ENCODE results near the gene TPSD1. TPM values are rescaled to one million over a fixed set of nuclear protein-coding genes. Genes with fewer than 3 reads are reported as not detected.
"Not testable (repeated sequence)": the region's sequence is repeated elsewhere in the genome, so short reads cannot be mapped to it uniquely, and the experiment has no call there.

TPSD1 gene
- total RNA-seq, 1 experiment from 2014 or later, result not detected

DNA sequence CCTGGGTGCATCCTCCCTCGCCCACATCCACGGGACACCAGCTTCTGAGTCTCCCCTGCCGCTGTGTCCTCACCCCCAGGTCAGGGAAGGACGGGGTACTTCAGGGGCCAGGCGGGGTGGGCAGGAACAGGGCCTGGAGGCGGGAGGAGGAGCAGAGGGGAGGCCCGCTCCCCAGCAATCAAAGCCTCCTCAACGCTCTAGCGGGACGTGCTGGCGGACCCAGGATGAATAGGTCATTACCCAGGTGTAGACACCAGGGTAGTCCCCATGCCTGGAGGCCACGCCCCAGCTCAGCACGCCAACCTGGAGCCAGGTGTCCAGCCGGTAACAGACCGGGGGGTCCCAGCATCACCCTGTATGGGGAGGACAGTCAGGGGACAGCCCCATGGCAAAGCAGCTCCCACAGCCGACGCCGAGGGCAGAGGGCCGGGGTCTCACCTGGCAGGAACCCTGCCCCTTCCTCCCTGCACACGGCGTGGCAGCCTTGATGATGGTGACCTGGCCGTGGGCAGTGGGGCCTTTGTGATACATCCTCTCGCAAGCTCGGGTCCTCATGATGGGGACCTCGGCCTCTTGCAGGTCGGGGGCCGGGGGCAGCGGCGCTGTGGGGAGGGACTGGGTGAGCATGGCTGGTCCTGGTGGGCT lies 24.2 kb downstream of the TPSD1 start:
- DNase-seq (ENCODE audit: low read depth), result no peak

DNA sequence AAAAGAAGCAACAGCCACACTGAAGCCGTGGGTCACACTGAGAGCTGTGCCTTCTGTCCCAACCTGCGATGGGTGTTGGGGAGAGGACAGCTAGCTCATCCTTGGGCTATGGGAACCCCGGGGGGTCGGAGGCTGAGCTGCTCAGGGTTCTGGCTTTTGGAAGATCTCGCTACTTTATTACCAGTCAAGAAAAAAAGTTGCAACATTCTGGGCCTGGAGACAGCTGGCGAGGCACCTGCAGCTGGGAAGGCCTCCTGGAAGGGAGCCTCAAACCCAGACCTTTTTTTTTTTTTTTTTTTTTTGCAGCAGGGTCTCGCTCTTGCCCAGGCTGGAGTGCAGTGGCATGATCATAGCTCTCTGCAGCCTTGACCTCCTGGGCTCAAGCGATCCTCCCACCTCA lies 24.9 kb downstream of the TPSD1 start:
- DNase-seq (ENCODE audit: low read depth), result no peak

DNA sequence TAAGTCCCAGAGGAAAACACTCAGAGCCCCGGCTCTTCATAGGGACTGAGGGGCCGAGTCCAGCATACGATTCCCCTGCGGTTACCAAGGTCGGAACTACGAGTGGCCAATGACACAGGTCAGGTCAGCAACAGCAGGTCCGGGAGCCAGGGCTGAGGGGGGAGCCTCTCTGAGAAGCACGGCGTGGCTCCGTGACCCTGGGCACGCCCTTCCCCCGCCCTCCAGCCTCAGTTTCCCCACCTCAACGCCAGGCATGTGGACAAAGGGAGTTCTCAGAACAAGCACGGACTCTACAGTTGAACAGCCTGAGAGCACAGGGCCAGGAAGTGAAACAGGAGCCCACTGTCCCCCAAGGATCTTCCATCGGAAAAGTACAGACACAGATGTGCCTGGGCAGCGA lies 25.6 kb downstream of the TPSD1 start:
- DNase-seq (ENCODE audit: low read depth), result no peak

DNA sequence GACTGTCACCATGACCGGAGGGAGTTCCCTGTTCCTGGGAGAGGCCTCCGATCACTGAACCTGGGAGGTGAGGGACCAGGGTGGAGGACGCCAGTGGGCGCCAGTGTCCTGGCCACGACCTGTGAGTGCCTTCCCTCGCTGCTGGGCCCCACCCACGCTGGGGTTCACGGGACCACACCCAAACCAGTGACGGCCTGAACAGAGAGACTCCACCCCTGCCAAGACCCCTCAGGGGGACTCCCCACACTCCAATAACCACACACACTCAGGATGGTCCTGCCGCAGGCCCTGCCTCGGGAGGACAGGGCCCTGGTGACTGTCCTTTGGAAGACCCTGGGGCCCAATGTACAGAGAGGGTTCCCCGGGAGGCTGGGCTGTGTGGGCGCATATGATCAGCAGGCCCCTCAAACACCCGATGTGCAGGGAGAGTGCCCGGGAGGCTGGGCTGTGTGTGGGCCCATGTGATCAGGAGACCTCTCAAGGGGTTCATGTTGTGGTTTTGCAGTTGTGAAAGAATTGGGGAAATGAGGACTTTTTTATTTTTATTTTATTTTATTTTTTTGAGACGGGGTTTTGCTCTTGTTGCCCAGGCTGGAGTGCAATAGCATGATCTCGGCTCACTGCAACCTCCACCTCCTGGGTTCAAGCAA lies 26.6 kb downstream of the TPSD1 start:
- no peak for DNase-seq (ENCODE audit: low read depth)

DNA sequence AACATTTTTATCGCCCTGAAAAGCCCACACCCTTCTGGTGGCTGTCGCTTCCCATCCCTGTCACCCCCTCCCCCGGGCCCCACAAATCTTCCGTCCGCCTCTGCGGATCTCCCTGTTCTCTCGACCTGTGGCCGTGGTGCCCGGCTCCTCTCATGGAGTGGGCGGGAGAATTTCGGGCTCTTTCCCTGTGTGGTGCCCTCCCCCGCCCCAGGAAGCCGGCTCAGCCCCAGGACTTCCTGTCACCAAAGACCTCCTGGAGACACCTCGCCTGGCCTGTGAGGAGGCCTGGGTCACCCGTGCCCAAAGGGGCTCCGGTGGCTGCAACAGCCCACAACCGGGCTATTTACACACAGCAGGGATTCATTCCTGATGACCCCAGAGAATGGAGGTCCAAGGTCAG lies 27.4 kb downstream of the TPSD1 start:
- no peak for DNase-seq (ENCODE audit: low read depth)

DNA sequence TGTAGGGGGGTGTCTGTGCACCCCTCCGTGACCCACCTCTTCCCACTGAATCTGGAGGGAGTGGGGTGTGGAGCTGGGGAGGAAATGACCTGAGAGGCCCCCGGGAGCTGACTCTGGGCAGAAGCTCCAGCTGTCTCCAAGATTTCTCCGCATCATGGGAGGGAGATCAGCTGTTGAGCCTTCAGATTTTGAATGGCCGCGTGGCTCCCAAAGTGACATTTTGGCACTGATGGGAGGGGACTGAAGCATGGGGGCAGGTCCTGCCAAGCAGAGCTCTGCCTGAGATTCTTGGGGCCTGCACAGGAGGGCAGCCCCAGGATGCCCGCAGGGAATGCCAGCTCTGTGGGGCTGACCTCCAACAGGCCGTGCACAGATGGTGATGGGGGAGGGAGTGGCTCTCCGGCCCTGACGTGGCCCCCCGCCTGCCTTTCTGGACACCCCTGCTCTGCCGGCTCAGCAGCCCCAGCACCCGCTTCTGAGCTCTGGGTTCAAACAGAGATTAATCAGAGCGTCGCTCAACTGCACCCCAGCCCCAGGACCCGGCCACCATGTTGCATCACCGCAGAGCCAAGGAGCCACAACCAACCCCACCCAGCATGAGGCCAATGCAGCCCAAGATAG lies 28.2 kb downstream of the TPSD1 start:
- DNase-seq (ENCODE audit: low read depth), result no peak

DNA sequence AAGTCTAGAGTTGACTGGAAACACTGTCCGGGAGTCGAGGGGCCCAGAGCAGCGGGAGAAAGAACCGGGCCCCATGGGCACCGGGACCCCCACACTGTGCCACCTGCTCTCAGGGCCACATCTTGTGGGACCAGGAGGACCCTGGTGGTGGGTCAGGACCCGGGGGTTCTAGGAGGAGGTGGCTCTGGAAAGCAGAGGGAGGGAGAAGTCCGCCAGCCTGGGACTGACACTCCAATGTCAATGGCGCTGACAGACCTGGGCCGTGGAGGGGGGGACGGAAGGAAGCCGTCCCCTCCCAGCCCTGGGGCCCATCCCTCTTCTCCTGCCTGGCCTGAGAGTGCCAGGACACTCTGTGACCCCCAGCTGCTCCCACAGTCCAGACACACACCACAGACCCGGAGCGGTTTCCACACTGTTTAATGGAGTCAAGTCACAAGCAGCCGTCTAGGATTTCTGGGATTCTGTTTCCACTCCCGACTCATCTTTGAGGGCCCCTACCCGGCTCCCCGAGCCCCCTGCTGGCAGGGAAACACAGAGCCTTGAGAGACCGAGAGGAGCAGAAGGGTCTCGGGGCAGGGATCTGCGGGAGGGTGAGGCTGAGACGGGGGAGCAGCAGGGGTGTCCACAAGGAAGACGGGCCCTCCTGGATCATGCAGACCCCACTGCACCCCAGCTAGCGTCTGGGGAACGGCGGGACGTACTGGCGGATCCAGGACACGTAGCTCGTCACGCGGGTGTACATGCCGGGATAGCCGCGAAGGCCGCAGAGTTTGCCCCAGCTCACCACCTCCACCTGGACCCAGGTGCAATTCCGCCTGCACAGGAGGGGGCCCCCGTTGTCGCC lies 30.0 kb downstream of the TPSD1 start:
- no peak for DNase-seq (ENCODE audit: low read depth)

DNA sequence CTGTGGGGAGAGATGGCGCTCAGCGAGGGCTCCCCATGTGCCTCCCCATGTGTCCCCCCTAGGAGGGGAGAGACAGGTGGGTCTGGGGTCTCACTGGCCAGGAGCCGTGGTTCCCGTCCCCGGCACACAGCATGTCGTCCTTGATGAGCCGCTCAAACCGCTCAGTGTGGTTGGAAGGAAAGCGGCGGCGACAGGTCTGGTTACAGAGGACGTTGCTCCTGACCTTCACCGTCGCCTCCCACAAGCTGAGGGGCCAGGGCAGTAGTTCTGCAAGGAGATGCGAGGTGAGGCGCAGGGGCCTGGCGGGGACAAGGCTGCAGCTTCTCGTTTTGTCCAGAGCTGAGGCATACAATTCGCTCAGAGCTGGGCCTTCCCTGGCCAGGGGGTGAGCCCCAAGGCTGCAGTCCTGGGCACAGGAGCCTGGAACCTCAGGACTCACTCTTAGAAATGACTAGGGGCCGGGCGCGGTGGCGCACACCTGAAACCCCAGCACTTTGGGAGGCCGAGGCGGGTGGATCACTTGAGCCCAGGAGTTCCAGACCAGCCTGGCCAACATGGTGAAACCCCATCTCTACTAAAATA lies 30.7 kb downstream of the TPSD1 start:
- no peak for DNase-seq (ENCODE audit: low read depth)

DNA sequence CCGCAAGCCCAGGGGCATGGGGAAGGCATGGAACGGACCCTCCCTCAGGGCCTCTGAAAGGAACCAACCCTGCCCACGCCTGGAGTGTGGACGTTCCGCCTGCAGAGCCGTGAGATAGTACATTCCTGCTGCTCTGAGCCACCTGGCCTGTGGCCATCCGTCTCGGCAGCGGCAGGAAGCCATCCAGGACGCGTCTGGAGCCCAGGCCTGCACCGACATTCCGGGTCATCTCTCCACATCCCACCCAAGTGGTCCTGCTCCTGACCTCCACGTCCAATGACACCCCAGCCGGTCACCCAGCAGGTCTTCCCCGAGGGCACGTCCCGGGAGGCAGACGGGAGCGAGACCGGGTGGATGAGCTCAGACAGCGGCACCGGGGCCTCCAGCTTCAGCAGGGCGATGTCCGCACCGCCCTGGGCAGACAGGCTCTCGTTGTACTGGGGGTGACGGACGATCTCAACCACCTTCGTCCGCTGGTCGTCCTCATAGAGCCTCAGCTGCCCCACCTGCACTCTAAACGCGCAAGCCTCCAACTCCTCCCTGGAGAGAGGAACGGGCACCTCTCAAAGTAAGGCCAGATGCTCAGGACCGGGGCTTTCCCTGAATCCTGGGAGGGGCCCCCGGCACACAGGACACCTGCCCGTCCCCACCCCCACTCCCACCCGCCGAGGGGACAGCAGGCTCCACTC lies 32.3 kb downstream of the TPSD1 start:
- no peak for DNase-seq (ENCODE audit: low read depth)

DNA sequence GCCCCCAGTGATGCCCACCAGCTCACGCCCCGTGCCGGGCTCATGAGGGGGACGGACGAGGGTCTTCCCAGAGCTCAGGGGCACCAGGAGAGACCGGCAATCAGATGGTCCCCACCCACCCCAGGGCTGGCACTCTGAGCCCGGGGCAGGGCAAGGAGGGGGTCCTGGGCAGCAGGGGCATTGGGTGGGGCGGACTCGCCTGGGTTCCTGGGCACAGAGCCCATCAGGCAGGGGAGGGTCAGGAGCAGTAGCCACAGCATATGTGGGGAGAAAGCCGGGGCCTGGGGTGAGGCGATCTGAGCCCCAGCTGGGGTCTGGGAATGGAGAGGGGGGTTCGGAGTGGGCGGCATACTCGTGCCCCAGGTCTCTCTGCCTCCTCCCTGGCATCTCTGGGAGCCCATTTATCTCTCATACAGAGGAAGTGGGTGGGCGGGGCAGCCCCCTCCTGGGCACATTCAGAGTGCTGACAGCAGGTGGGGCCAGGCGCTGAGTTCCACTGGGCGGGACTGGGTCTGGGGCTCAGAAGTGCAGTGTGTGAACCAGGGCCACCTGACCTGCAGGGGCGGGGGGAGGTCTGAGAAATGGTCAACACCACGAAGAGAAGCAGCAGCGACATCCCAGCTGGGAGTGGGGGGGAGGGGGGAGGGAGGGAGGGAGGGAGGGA lies 33.1 kb downstream of the TPSD1 start:
- DNase-seq (ENCODE audit: low read depth), result no peak

DNA sequence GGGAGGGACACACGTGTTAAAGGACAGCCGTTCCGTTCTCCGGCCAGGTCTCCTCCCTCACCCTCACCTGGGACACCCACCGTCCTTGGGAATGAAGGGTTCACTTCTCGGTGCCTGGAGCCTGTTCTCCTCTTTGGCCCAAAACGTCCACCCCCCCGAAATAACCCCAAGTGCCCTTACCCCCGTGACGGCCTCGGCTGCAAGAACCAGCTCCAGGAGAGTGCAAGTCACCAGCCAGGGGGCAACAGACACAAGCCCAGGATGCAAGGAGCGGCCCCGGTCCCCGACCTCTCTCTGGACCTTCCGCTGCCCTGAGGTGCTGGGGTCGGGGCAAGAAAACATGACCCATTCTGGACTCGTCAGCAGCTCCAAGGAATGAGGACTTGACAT lies 33.6 kb downstream of the TPSD1 start:
- DNase-seq (ENCODE audit: low read depth), result no peak

DNA sequence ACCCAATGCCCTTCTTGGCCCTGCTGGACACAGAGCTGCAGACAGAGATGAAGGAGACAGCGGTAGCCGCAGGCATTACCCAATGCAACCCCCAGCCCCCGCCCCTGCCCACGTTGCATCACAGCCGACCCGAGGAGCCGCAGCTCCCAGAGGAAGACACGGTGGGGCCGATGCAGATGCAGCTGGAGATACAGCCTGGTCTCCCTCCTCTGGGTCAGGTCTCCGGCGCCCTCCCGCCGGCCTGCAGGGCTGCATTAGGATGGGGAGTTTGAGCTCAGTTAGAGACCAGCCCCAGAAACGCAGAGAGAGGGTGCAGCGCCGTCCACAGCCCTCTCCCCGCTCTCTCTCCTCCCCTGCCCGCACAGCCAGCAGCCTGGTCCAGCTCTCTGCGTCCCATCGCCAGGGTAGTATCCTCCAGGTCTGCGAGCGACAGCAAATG lies 34.2 kb downstream of the TPSD1 start:
- DNase-seq (ENCODE audit: low read depth), result no peak

DNA sequence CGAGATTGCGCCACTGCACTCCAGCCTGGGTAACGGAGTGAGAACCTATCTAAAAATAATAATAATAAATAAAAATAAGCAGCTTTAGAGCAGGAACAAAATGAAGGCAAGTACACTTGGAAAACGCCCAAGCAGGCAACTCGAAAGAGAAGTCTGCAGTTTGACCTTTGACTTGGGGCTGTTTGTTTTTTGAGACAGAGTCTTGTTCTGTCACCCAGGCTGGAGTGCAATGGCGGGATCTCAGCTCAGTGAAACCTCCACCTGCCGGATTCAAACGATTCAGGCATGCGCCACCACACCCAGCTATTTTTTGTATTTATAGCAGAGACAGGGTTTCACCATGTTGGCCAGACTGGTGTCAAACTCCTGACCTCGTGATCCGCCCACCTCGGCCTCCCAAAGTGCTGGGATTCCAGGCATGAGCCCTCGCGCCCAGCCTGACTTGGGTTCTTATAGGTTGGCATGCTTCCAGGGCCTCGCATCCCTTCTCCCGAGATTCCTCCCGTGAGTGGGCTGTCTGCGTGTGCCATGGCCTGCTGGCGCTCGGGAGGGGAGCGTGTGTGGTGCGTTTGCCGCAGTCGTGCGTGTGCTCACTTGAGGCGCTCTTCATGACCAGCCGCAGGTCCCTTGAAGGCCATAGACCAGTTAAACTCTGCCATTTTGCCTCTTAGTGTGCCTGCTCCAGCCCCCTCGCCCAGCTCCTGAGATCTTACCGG lies 35.1 kb downstream of the TPSD1 start:
- no peak for DNase-seq (ENCODE audit: low read depth)

DNA sequence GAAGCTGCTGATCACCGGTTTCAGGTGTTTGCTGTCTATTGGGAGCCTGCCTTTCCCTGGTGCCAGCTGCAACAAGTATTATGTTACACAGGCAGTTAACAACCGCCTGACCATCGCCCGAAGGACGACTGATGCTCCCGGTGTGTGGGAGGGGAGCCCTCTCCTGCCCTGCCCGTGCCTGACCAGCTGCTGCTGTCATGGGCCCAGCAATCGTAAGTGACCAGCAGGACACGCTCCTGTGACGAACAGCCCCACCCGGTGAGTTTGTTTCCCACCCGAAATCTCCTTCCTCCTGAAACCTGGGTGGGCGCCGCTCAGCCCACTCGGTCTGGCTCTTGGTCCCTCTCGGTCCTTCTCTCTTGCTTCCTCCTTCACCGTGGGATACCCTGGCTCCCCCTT lies 35.7 kb downstream of the TPSD1 start:
- no peak for DNase-seq (ENCODE audit: low read depth)

DNA sequence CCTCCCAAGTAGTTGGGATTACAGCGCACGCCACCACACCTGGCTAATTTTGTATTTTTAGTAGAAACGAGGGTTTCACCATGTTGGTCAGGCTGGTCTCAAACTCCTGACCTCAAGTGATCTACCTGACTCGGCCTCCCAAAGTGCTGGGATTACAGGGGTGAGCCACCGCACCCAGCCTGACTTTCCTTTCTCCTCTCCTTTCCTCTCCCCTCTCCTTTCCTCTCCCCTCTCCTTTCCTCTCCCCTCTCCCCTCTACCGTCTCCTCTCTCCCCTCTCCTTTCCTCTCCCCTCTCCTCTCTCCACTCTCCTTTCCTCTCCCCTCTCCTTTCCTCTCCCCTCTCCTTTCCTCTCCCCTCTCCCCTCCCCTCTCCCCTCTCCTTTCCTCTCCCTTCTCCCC lies 36.3 kb downstream of the TPSD1 start:
- not testable (repeated sequence) for DNase-seq (ENCODE audit: low read depth)

DNA sequence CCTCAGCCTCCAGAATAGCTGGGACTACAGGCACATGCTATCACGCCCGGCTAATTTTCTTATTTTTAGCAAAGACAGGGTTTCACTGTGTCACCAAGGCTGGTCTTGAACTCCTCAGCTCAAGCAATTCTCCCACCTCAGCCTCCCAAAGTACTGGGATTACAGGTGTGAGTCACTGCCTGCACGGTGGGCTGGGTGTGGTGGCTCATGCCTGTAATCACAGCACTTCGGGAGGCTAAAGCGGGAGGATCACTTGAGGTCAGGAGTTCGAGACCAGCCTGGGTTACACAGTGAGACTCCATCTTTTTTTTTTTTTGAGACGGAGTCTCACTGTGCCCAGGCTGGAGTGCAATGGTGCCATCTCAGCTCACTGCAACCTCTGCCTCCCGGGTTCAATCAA lies 36.9 kb downstream of the TPSD1 start:
- peak; percentile 53 for DNase-seq (ENCODE audit: low read depth)

DNA sequence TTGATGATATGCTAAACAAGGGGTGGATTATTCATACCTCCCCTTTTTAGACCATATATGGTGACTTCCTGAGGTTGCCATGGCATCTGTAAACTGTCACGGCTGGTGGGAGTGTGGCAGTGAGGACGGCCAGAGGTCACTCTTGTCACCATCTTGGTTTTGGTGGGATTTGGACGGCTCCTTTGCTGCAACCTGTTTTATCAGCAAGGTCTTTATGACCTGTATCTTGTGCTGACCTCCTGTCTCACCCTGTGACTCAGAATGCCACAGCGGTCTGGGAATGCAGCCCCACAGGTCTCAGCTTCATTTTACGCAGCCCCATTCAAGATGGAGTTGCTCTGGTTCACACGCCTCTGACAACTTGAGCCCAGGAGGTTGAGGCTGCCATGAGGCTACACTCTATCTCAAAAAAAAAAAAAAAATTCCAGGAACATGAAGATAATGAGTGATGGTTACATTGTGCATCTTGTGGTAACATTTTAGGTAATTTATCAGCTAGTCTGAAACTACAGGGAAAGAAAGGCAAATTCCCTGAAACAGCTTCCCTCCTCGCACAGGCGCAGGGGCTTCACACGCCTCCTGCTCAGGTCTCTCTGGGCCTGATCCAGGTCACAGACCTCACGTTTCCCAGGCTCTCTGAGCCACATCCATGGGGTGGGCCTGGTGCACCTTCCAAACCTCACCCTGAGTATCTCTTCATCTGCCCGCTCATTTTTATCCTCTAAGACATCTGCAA lies 38.2 kb downstream of the TPSD1 start:
- DNase-seq (ENCODE audit: low read depth), result no peak

DNA sequence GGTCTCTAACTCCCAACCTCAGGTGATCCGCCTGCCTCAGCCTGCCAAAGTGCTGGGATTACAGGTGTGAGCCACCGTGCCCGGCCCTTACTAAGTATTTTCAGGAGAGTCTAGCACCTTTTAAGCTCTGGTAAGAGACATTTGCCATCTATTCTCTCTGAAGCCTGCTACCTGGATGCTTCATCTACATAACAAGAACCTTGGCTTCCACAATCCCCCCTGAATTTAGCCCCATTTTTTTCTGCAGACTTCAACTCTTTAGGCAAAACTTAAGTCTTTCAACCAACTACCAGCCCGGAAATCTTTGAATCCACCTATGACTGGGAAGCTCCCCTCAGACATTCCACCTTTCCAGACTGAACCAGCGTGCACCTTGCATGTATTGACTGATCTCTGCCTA lies 39.6 kb downstream of the TPSD1 start:
- no peak for DNase-seq (ENCODE audit: low read depth)

DNA sequence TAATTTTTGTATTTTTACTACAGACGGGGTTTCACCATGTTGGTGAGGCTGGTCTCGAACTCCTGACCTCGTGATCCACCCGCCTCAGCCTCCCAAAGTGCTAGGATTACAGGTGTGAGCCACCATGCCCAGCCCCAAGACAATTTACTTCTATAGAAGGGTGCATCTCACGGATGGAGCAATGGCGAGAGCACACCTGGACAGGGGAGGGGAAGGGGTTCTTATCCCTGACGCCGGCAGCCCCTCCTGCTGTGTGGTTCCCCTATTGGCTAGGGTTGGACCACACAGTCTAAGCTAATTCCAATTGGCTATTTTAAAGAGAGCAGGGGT lies 40.8 kb downstream of the TPSD1 start:
- not testable (repeated sequence) for DNase-seq (ENCODE audit: low read depth)
